NCI-H2227 (cell line): Measurements from ENCODE around the gene PPFIBP2.
"Not testable (repeated sequence)": the region's sequence is repeated elsewhere in the genome, so short reads cannot be mapped to it uniquely, and the experiment has no call there.

ENCODE experiments used
- DNase-seq: peaks from one replicate; lab custom pipeline; 2025; ENCODE audit not compliant: unreplicated experiment; lab: John Stamatoyannopoulos, UW

Gene PPFIBP2

DNA sequence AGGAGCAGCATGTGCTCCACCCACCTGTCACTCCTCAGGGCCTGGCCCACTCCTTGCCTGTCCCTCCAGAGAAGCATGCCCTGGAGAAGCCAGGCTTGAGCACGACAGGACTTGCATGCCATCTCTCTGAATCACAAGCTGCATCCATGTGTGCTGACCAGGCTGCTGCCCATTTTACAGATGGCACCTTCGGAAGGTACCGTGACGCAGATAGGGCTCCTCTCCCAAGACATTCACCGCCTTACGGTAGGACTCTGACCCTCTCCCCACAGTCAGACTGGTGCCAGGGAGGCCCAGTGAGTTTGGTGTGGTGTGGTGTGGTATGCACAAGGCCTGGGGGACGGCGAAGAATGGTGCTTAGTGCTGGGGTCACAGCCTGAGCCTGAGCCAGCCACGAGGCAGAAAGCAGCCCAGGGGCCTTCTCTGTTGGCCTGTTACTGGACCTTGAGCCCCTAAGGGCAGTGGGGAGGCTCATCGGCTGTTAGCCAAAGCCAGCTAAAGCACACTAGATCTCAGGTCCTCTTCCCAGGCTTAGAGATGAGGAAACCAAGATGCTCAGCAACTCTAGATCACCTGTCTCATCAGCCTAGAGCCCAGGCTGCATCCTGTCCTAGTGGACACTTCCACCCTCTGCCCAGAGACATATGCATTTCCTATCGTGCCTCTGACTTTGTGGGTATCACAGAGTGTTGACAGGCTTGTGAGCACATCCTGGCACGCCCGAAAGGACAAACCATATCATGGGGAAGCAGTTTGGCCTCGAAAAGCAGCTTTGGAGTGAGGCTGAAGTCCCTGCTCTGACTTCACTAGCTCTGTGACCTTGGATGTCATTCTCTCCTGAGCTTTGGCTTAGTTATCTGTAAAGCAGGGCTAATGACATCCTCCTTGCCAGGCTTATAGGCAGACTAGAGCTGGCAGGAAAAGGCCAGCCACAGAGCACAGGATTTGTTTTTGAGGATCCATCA, 141.7 kb downstream of the PPFIBP2 start:
- no peak for DNase-seq

DNA sequence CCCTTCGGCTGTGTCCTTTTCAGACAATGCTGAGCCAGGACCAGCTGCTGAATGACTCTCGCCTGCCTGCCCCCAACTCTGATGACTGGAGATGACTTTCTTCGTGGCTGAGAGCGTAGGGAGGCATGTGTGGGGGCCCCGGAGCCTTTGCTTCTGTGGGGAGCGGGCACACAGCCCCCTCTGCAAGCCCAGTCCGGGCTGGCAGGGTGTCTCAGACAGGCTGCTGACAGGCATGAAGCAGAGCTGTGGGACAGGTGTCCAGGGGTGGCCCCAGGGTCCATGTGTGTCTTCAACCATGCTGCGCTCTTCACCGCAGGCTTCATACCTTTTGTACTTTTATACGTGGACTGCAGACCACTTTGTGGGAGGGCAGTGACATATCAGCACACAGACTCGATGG, 142.9 kb downstream of the PPFIBP2 start:
- no peak for DNase-seq

DNA sequence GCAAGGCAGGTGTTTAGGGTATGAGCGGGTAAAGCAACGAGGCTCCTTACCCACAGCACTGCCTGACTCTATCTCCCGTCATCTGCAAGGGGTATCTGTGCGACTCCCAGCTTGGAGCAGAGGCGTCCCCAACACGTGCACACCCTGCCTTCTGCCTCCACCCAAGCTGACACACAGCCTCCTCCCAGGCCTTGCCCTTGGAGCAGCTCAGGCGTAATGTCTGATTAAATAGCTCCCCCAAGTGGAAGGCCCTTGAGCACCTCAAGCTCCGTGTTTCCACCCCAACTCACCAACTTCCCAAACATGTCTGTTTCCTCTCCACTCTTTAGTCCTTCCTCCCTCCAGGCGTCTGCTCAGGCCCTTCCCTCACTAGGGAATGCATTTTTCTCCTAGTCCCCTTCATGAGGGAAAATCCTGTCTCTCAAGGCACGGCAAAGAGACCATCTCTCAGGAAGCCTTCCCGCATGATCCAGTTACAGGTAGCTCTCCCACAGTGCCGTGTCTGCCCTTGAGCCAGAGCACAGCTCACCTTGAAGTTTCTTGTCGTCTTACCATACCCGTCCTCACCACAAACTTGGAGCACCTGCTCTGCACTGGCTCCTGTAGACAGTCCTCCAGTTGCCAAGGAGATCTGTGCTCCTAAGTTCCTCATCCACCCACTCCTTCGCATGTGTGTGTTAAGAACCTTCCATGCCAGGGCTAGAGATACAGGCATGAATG, 143.7 kb downstream of the PPFIBP2 start:
- DNase-seq, result peak; percentile 7

DNA sequence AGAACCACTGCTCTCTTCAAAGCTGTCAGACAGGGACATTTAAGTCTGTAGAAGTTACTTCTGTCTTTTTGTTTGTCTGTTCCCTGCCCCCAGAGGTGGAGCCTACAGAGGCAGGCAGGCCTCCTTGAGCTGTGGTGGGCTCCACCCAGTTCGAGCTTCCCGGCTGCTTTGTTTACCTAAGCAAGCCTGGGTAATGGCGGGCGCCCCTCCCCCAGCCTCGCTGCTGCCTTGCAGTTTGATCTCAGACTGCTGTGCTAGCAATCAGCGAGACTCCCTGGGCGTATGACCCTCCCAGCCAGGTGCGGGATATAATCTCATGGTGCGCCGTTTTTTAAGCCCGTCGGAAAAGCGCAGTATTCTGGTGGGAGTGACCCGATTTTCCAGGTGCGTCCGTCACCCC, 149.7 kb downstream of the PPFIBP2 start:
- DNase-seq, result not testable (repeated sequence)

DNA sequence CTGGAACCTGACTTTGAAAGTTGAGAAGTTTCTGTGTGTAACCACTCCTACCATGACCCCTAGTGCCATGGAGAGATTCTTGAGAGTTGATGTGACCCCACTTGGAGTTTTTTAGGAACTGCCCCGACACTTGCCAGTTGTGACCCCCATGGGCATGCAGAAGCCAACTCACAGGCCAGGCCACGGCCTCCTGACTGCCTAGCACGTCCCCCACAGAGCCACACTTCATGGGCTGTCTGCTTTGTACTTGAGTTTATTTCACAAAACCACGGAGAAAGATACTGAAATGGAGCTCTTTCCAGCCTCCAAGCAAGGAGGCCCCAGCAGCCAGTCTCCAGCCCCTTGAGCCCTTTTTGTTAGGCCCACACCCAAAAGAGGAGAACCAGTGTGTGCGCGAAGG, 151.1 kb downstream of the PPFIBP2 start:
- no peak for DNase-seq

DNA sequence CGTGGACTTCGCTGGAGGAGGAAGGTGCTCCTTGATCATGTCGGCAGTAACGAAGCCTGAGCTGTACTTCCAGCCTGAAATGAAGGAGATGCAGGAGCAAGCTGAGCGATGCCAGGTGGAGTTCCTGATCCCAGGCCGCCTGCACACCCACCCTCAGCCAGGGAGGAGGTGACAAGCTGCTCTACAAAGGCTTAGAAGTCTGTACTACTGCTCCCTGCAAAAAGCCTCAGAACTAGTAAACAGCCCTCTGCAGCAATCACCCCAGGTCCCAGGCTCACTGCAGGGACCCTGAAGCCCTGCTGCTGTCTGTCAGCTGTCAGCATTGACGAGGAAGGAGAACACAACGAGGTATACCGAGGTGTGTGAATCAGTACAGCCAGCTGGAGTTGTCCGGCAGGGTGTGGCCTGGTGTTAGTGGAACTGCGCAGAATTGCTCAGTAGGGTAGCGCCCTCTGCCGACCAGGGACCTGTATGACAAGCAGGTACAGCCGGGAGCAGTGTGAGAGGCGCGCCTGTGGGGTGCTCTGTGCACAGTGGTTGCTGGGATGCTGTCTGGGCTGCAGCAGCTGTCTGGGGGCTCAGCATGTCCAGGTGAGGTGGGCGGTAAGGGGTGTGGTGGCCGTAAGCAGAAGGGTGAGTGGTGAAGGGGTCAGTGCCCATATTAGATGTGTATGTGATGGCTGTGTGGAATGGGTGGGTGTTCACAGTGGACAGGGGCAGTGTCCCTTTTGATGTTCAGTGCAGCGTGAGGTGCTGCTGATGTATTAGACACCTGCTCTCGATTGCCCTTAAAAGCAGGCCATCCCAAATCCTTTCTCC, 151.9 kb downstream of the PPFIBP2 start:
- peak; percentile 31 for DNase-seq

GRCh38 chr11:7666292-7666866, 152.6 kb downstream of the PPFIBP2 start:
- DNase-seq, result no peak

GRCh38 chr11:7667460-7667859, 153.7 kb downstream of the PPFIBP2 start:
- DNase-seq, result no peak

GRCh38 chr11:7668464-7668863, 154.7 kb downstream of the PPFIBP2 start:
- DNase-seq, result no peak

GRCh38 chr11:7668911-7669310, 155.1 kb downstream of the PPFIBP2 start:
- no peak for DNase-seq

- no peak for DNase-seq
Observed at GRCh38 chr11:7670641-7671040, 156.8 kb downstream of the PPFIBP2 start.

- DNase-seq, result no peak
Observed at GRCh38 chr11:7671347-7672215, 157.8 kb downstream of the PPFIBP2 start.

DNA sequence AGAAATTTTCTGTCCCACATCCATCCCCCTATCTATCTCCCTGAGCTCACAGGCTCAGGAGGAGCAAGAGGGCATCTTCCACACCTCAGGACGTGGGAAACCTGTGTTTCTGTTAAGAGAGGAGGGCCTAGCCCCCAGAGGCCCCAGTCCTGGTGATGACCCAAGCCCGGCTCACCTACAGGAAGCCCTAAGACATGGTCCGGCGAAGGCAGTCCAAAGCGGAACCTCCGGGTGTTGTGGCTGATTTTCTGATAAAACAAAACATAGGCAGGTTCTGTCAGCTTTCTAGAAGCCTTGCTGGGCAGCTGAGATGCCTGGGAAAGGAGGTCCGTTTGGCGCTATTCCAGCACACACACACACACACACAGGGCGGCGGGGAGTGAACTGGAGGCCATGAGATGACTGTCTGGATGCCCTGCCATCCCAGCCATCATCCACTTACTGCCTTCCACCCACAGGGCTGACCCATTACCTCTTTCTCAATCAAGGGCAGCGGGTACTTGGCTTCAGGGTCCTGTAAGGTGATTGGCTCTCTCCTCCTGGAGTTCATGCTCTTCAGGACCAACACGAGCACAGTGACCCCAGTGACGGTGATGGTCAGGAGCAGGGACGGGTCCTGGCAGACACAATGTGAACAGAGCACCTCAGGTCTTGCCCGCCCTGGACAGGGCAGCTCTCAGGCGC, 158.6 kb downstream of the PPFIBP2 start:
- DNase-seq, result no peak

GRCh38 chr11:7672960-7673723, 159.3 kb downstream of the PPFIBP2 start, which contains the start of gene CYB5R2:
CYB5R2 (minus strand) TSS chr11:7673500; CDS start chr11:7672825, 675 bp downstream.
- no peak for DNase-seq

GRCh38 chr11:7673724-7674434, 160.1 kb downstream of the PPFIBP2 start:
- peak; percentile 29 for DNase-seq

DNA sequence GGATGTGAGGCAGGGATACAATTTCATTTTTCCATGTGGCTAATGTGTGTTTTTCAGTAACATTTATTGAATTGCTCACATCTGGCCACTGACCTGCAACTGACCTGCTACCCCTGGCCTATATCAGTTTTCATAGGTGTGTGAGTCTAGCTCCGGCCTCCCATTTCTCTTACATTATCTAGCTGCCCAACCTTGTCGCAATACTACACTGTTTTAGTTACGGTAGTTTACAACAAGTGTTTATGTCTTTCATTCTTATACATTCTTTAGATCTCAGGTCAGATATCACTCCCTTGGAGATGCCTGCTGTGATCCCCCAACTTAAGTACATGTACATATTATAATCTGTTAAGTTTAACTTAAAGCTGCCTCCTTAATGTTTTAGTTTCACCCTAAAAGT, 161.8 kb downstream of the PPFIBP2 start:
- DNase-seq, result no peak

- no peak for DNase-seq
Observed at GRCh38 chr11:7677071-7677470, 163.3 kb downstream of the PPFIBP2 start.

GRCh38 chr11:7677796-7678201, 164.0 kb downstream of the PPFIBP2 start:
- DNase-seq, result no peak
